Large intestine (tissue), 3 donors: Measurements from ENCODE around the gene DDX3X. TPM values are rescaled to one million over a fixed set of nuclear protein-coding genes. Genes with fewer than 3 reads are reported as not detected.
"Not testable (repeated sequence)": the region's sequence is repeated elsewhere in the genome, so short reads cannot be mapped to it uniquely, and the experiment has no call there.

Source experiments
- DNase-seq, 2 donors: peaks; one replicate each; pipeline versions ENCODE4 v3.0.0 to v3.0.0-alpha.2; 2013
- H3K27ac ChIP-seq: one replicate; pipeline ENCODE4 v1.5.1; 2013; ENCODE audit warnings: low read length
- H3K27me3 ChIP-seq: 2 replicates; pipeline ENCODE4 v1.6.1; 2013; ENCODE audit warnings: low read length; ENCODE audit not compliant: control insufficient read depth, insufficient read depth
- H3K36me3 ChIP-seq: 2 replicates; pipeline ENCODE4 v1.6.1; 2013; ENCODE audit warnings: low read length; ENCODE audit not compliant: control insufficient read depth, insufficient read depth
- H3K4me1 ChIP-seq: one replicate; pipeline ENCODE4 v1.6.1; 2013; ENCODE audit warnings: low read length; ENCODE audit not compliant: control insufficient read depth, insufficient read depth
- H3K4me3 ChIP-seq: one replicate; pipeline ENCODE4 v1.5.1; 2013; ENCODE audit warnings: low read length
- H3K9me3 ChIP-seq: one replicate; pipeline ENCODE4 v1.6.1; 2013; ENCODE audit warnings: mild to moderate bottlenecking, low read depth, low read length, moderate library complexity; ENCODE audit not compliant: control insufficient read depth
- WGBS: methylation state at CpG from one replicate; pipeline ENCODE4 v1.1.5; 2013; ENCODE audit warnings: low lambda C conversion rate; ENCODE audit not compliant: insufficient coverage; 5-methylcytosine and 5-hydroxymethylcytosine counted together
- polyA plus RNA-seq: library from polyadenylated mRNA; unstranded; fragments of 120-200 nt; gene quantifications from one replicate; pipeline ENCODE4 v1.2.1, GENCODE V29; 2013

The DDX3X gene
- polyA plus RNA-seq, 1 donor = 202 TPM

DNA sequence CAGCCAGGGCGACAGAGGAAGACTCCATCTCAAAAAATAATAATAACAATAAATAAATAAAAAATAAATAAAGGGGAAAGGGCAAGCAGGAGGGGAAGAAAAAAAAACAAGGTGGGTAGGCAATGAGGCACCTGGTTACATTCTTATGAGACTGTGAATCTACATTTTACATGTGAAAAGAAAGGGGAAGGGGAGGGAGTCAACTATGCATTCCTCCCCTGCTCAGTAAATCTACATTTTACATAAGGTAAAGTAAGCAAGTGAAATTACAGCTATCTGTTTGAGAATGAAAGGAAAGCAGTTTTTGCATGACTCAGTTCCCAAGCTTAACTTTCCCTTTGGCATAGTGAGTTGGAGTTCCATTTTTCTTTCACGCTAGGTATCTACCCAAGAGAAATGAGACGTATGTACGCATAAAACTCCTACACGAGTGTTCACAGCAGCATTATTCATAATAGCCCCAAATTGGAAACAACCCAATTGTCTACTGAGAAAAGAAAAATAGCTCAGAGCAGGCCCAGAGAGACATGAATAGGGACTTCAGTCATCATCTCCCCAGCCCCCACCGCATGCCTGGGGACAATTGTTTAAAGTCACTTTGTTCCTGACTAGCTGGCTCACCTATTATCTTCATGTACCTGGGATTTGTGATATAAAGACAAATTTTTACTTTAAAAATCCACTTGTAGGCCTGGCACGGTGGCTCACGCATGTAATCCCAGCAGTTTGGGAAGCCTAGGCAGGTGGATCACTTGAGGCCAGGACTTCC, 52.4 kb downstream of the DDX3X start:
- H3K27ac ChIP-seq = no peak overlapping the region
- no peak overlapping the region for H3K4me3 ChIP-seq
- H3K27me3 ChIP-seq = no peaks in the 10 kb centered on the region
- peaks cover 16% of the 10 kb centered on the region for H3K4me1 ChIP-seq
- no peaks in the 10 kb centered on the region for H3K36me3 ChIP-seq
- no peak for DNase-seq
- no CpG with 5 or more reads among the region's 8 CpGs for WGBS
- H3K9me3 ChIP-seq = no peaks in the 10 kb centered on the region

- H3K4me1 ChIP-seq = peaks cover 10% of the 10 kb centered on the region
- WGBS = 80% methylated on average over 1 of the region's 8 CpGs
- H3K4me3 ChIP-seq = no peak overlapping the region
- H3K27ac ChIP-seq = no peak overlapping the region
- no peaks in the 10 kb centered on the region for H3K9me3 ChIP-seq
- DNase-seq = no peak
- no peaks in the 10 kb centered on the region for H3K36me3 ChIP-seq
- H3K27me3 ChIP-seq = no peaks in the 10 kb centered on the region
Observed at GRCh38 chrX:41388543-41388942, 54.6 kb downstream of the DDX3X start.

DNA sequence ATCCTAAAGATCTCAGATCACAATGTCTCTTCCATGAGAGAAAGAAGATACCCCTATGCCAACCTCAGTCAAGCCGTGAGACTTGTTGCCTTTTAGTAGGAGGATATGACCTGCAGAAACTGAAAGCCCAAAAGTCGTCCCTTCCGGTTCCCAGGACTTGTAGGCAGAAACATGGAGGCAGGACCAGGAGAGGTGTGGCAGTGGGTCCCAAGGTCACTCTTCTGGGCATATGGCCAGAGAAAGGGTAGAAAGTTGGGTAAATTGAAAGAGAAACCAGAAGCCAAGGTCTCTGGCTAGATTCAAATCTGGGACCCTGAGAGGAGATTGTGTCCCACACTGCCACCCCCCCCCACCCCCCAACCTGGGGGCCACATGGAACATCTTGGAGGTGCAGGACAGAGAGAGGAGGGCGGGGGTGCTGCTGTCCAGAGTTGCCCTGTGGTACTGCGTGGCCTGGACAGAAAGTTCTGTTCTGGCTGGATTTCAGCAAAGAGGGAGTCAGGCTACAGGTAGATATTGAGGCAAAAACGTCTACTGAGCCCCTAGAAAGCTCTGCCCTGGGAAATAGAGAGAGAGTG, 55.4 kb downstream of the DDX3X start:
- peak; percentile 68 to 84 for DNase-seq
- H3K9me3 ChIP-seq = no peaks in the 10 kb centered on the region
- H3K4me1 ChIP-seq = peaks cover 10% of the 10 kb centered on the region
- no peak overlapping the region for H3K4me3 ChIP-seq
- WGBS = 17% methylated on average over 1 of the region's 6 CpGs
- H3K36me3 ChIP-seq = no peaks in the 10 kb centered on the region
- no peaks in the 10 kb centered on the region for H3K27me3 ChIP-seq
- peak overlapping the region; percentile 70 for H3K27ac ChIP-seq

- not testable (repeated sequence) for DNase-seq, H3K27me3 ChIP-seq, H3K27ac ChIP-seq, H3K9me3 ChIP-seq, H3K36me3 ChIP-seq, H3K4me3 ChIP-seq, H3K4me1 ChIP-seq
- no CpG with 5 or more reads among the region's 7 CpGs for WGBS
Observed at GRCh38 chrX:41390576-41390975, 56.6 kb downstream of the DDX3X start.

GRCh38 chrX:41391606-41392005, 57.6 kb downstream of the DDX3X start:
- Histone ChIP-seq H3K27me3 (no peaks in the 10 kb centered on the region), H3K4me1 (peaks cover 10% of the 10 kb centered on the region), H3K27ac (no peak overlapping the region), H3K4me3 (no peak overlapping the region), H3K9me3 (no peaks in the 10 kb centered on the region), H3K36me3 (no peaks in the 10 kb centered on the region)
- WGBS = no CpG with 5 or more reads among the region's 9 CpGs
- peak in 1 of 2 donors; percentile 41 for DNase-seq

GRCh38 chrX:41394293-41394692, 60.3 kb downstream of the DDX3X start:
- Histone ChIP-seq H3K36me3 (no peaks in the 10 kb centered on the region), H3K27me3 (no peaks in the 10 kb centered on the region), H3K9me3 (no peaks in the 10 kb centered on the region), H3K27ac (no peak overlapping the region), H3K4me3 (no peak overlapping the region), H3K4me1 (peaks cover 4% of the 10 kb centered on the region)
- no peak for DNase-seq
- no CpG with 5 or more reads among the region's 8 CpGs for WGBS

- Histone ChIP-seq H3K4me3 (no peak overlapping the region), H3K4me1 (no peaks in the 10 kb centered on the region), H3K36me3 (no peaks in the 10 kb centered on the region), H3K9me3 (no peaks in the 10 kb centered on the region), H3K27me3 (no peaks in the 10 kb centered on the region), H3K27ac (no peak overlapping the region)
- no peak for DNase-seq
- WGBS = no CpG with 5 or more reads among the region's 3 CpGs
Observed at GRCh38 chrX:41397219-41397618, 63.3 kb downstream of the DDX3X start.

DNA sequence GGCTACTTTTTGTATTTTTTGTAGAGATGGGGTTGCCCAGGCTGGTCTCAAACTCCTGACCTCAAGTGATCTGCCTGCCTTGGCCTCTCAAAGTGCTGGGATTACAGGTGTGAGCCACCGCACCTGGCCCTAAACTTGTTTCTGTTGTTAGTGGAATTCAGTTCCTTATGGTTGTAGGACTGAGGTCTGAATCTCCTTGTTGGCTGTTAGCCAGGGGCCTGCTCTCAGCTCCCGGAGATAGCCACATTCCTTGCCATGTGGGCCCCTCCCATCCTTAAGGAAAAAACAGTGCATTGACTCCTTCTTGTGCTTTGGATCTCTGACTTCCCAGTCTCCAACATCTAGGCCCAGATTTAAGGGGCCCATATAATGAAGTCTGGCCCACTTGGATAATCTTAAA, 63.8 kb downstream of the DDX3X start:
- Histone ChIP-seq H3K4me1 (no peaks in the 10 kb centered on the region), H3K4me3 (no peak overlapping the region), H3K9me3 (no peaks in the 10 kb centered on the region), H3K27me3 (no peaks in the 10 kb centered on the region), H3K36me3 (no peaks in the 10 kb centered on the region), H3K27ac (no peak overlapping the region)
- no peak for DNase-seq
- WGBS = no CpG with 5 or more reads among the region's 2 CpGs

DNA sequence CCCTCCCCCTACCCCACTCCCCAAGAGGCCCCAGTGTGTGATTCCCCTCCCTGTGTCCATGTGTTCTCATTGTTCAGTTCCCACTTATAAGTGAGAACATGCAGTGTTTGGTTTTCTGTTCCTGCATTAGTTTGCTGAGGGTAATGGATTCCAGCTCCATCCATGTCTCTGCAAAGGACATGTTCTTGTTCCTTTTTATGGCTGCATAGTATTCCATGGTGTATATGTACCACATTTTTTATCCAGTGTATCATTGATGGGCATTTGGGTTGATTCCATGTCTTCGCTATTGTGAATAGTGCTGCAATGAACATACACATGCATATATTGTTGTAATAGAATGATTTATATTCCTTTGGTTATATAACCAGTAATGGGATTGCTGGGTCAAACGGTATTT, 68.6 kb downstream of the DDX3X start:
- not testable (repeated sequence) for H3K4me1 ChIP-seq, DNase-seq, H3K27ac ChIP-seq, H3K36me3 ChIP-seq, H3K4me3 ChIP-seq, H3K27me3 ChIP-seq, H3K9me3 ChIP-seq
- WGBS = no CpG with 5 or more reads among the region's 2 CpGs

- no peaks in the 10 kb centered on the region for H3K27me3 ChIP-seq
- no peak for DNase-seq
- H3K4me3 ChIP-seq = no peak overlapping the region
- H3K27ac ChIP-seq = no peak overlapping the region
- no CpG with 5 or more reads among the region's 6 CpGs for WGBS
- H3K36me3 ChIP-seq = no peaks in the 10 kb centered on the region
- H3K4me1 ChIP-seq = no peaks in the 10 kb centered on the region
- no peaks in the 10 kb centered on the region for H3K9me3 ChIP-seq
Observed at GRCh38 chrX:41405551-41405950, 71.6 kb downstream of the DDX3X start.

DNA sequence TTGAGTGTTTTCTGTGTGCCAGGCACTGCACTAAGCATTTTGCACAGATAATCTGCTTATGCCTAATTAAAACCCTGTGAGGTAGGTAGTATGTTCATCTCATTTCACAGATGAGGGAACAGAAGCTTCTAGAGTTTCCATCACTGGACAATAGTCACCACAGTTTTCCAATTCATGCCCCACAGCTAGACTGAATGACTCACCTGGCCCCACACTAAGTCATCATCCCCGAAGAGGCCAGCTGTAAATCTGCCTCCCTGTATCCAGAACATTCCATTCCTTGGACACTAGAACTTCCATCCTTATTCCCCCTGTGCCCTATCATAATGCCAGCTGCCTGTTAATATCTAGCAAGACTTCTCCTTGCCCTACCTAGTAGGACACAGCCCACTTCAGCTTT, 72.2 kb downstream of the DDX3X start:
- WGBS = no CpG with 5 or more reads among the region's 1 CpG
- DNase-seq = no peak
- no peaks in the 10 kb centered on the region for H3K36me3 ChIP-seq
- H3K4me3 ChIP-seq = no peak overlapping the region
- H3K4me1 ChIP-seq = no peaks in the 10 kb centered on the region
- H3K9me3 ChIP-seq = no peaks in the 10 kb centered on the region
- H3K27me3 ChIP-seq = no peaks in the 10 kb centered on the region
- H3K27ac ChIP-seq = no peak overlapping the region
